IMR-90 (cell line): ENCODE measurements around the gene NPDC1. TPM values are rescaled to one million over a fixed set of nuclear protein-coding genes. Genes with fewer than 3 reads are reported as not detected.

Experiments used
- ATAC-seq: fragments of 200-7000 bp; cut with Tn5 transposase; 2 replicates; pipeline ENCODE4 v1.9.1; 2020; ENCODE audit warnings: low read depth, mild to moderate bottlenecking, moderate library complexity
- BruUV-seq: library from RNA; stranded (reverse); fragments of 400-500 nt; replicated peaks from 2 replicates; lab custom pipeline; 2021; lab: Mats Ljungman, UMichigan
- CTCF ChIA-PET: fragments of 300-600 bp; formaldehyde crosslinking; extraction: SDS; loops from one replicate; lab custom pipeline; 2021; ENCODE audit warnings: antibody characterized with exemption; lab: Yijun Ruan, JAX
- POLR2A ChIA-PET: fragments of 300-600 bp; sonication (Branson Sonifier 250); formaldehyde crosslinking; loops from one replicate; lab custom pipeline; 2022; ENCODE audit warnings: antibody characterized with exemption; ENCODE audit not compliant: unreplicated experiment; lab: Charles Lee
- DNase-seq: peaks from one replicate; pipeline ENCODE4 v3.0.0; 2013
- H2AFZ ChIP-seq: replicated peaks from 2 replicates; pipeline ENCODE3; 2013; ENCODE audit warnings: low read length, mild to moderate bottlenecking; ENCODE audit not compliant: poor library complexity
- H2AK5ac ChIP-seq: 2 replicates; pipeline ENCODE4 v1.6.1; 2013; ENCODE audit warnings: low read depth, low read length, inconsistent platforms
- H2AK9ac ChIP-seq: replicated peaks from 2 replicates; pipeline ENCODE3; 2013; ENCODE audit warnings: mild to moderate bottlenecking, low read depth, low read length, moderate library complexity; ENCODE audit not compliant: poor library complexity
- H2BK120ac ChIP-seq: 2 replicates; pipeline ENCODE4 v1.6.1; 2013; ENCODE audit warnings: low read depth, low read length, inconsistent platforms
- H2BK15ac ChIP-seq: 3 replicates; pipeline ENCODE4 v1.6.1; 2013; ENCODE audit warnings: low read depth, low read length, inconsistent platforms
- H2BK20ac ChIP-seq: 2 replicates; pipeline ENCODE4 v1.6.1; 2013; ENCODE audit warnings: low read depth, mild to moderate bottlenecking, inconsistent platforms, low read length, moderate library complexity
- H2BK5ac ChIP-seq: 2 replicates; pipeline ENCODE4 v1.6.1; 2013; ENCODE audit warnings: mild to moderate bottlenecking, low read depth, low read length, inconsistent platforms; ENCODE audit not compliant: poor library complexity, severe bottlenecking
- H3K14ac ChIP-seq: replicated peaks from 2 replicates; pipeline ENCODE4 v1.6.1; 2013; ENCODE audit warnings: low read depth, low read length, inconsistent platforms
- H3K18ac ChIP-seq: 2 replicates; pipeline ENCODE4 v1.6.1; 2013; ENCODE audit warnings: low read depth, low read length, control low read depth
- H3K23ac ChIP-seq: 2 replicates; pipeline ENCODE4 v1.6.1; 2013; ENCODE audit warnings: low read depth, low read length, inconsistent platforms
- H3K27ac ChIP-seq: 2 replicates; pipeline ENCODE4 v1.5.1; 2013; ENCODE audit warnings: mild to moderate bottlenecking, control low read depth, low read length; ENCODE audit not compliant: insufficient read depth
- H3K27me3 ChIP-seq: 2 replicates; pipeline ENCODE4 v1.6.1; 2013; ENCODE audit warnings: low read length; ENCODE audit not compliant: control insufficient read depth, insufficient read depth
- H3K36me3 ChIP-seq: 2 replicates; pipeline ENCODE4 v1.6.1; 2013; ENCODE audit warnings: low read length, mixed read lengths; ENCODE audit not compliant: control insufficient read depth, insufficient read depth
- H3K4ac ChIP-seq: 2 replicates; pipeline ENCODE4 v1.6.1; 2013; ENCODE audit warnings: low read depth, low read length, inconsistent platforms
- H3K4me1 ChIP-seq: 2 replicates; pipeline ENCODE4 v1.6.1; 2013; ENCODE audit warnings: low read length, mixed read lengths; ENCODE audit not compliant: control insufficient read depth, insufficient read depth
- H3K4me2 ChIP-seq: 2 replicates; pipeline ENCODE4 v1.6.1; 2013; ENCODE audit warnings: low read depth, mild to moderate bottlenecking, control low read depth, low read length, moderate library complexity
- H3K4me3 ChIP-seq: 2 replicates; pipeline ENCODE4 v1.5.1; 2013; ENCODE audit warnings: low read depth, mild to moderate bottlenecking, control low read depth, low read length, moderate library complexity; ENCODE audit not compliant: insufficient read depth
- H3K56ac ChIP-seq: 2 replicates; pipeline ENCODE4 v1.6.1; 2013; ENCODE audit warnings: low read length, inconsistent platforms; ENCODE audit not compliant: insufficient read depth; ENCODE audit errors: extremely low read depth
- H3K79me1 ChIP-seq, 2 experiments: 2 replicates each; pipeline ENCODE4 v1.6.1; 2013; ENCODE audit warnings: low read length in 2 of 2, inconsistent platforms in 1 of 2, low read depth in 1 of 2
- H3K9ac ChIP-seq: 2 replicates; pipeline ENCODE4 v1.6.1; 2013; ENCODE audit warnings: low read depth, low read length, control low read depth
- H3K9me1 ChIP-seq: 2 replicates; pipeline ENCODE4 v1.6.1; 2013; ENCODE audit warnings: low read length, inconsistent platforms; ENCODE audit not compliant: insufficient read depth
- H3K9me3 ChIP-seq: 2 replicates; pipeline ENCODE4 v1.6.1; 2013; ENCODE audit warnings: low read length; ENCODE audit not compliant: control insufficient read depth, insufficient read depth
- H4K20me1 ChIP-seq: 2 replicates; pipeline ENCODE4 v1.6.1; 2013; ENCODE audit warnings: low read length, inconsistent platforms; ENCODE audit not compliant: insufficient read depth
- H4K5ac ChIP-seq: 2 replicates; pipeline ENCODE4 v1.6.1; 2013; ENCODE audit warnings: mild to moderate bottlenecking, low read depth, low read length, control low read depth
- H4K8ac ChIP-seq, 2 experiments: 2 replicates each; pipeline ENCODE4 v1.6.1; 2013; ENCODE audit warnings: low read depth in 2 of 2, low read length in 2 of 2, control low read depth in 1 of 2, inconsistent platforms in 1 of 2
- H4K91ac ChIP-seq: 2 replicates; pipeline ENCODE4 v1.6.1; 2013; ENCODE audit warnings: low read depth, low read length, inconsistent platforms; ENCODE audit not compliant: insufficient read depth
- BHLHE40 ChIP-seq: fragments of 150-350 bp; IDR thresholded peaks from 2 replicates; pipeline ENCODE4 v1.6.1; 2016; ENCODE audit warnings: mild to moderate bottlenecking, low read depth, low read length
- CEBPB ChIP-seq: IDR thresholded peaks from 2 replicates; pipeline ENCODE4 v1.6.1; 2012; ENCODE audit warnings: low read depth, low read length, improper control_type of control experiment
- CHD1 ChIP-seq: IDR thresholded peaks from 2 replicates; pipeline ENCODE4 v1.6.1; 2012; ENCODE audit warnings: low read depth, low read length, improper control_type of control experiment
- CTCF ChIP-seq: conservative IDR thresholded peaks from 2 replicates; pipeline ENCODE4 v1.5.1; 2012; ENCODE audit warnings: mild to moderate bottlenecking, low read depth, low read length, improper control_type of control experiment
- FOS ChIP-seq: fragments of 150-350 bp; IDR thresholded peaks from 2 replicates; pipeline ENCODE4 v1.6.1; 2016; ENCODE audit warnings: low read depth, low read length
- MAZ ChIP-seq: IDR thresholded peaks from 2 replicates; pipeline ENCODE4 v1.6.1; 2012; ENCODE audit warnings: low read depth, mild to moderate bottlenecking, low read length, improper control_type of control experiment, moderate library complexity, borderline replicate concordance
- POLR2A ChIP-seq: IDR thresholded peaks from 2 replicates; pipeline ENCODE4 v1.6.1; 2012; ENCODE audit warnings: mild to moderate bottlenecking, low read depth, low read length
- RCOR1 ChIP-seq: IDR thresholded peaks from 2 replicates; pipeline ENCODE4 v1.6.1; 2012; ENCODE audit warnings: mild to moderate bottlenecking, low read length, improper control_type of control experiment; ENCODE audit not compliant: insufficient replicate concordance
- SMC3 ChIP-seq: fragments of 150-350 bp; IDR thresholded peaks from 2 replicates; pipeline ENCODE4 v1.6.1; 2016; ENCODE audit warnings: low read depth, mild to moderate bottlenecking, antibody characterized with exemption, low read length, moderate library complexity
- WGBS, 2 experiments: methylation state at CpG; one replicate each; pipeline versions ENCODE4 v1.1.5 to v1.1.7; 2013; ENCODE audit warnings: missing lambda C conversion rate in 2 of 2; ENCODE audit not compliant: insufficient read length in 1 of 2; ENCODE audit errors: extremely low coverage in 2 of 2; 5-methylcytosine and 5-hydroxymethylcytosine counted together
- dilution Hi-C: fragments of 300-500 bp; cut with HindIII; formaldehyde crosslinking; loops from one replicate; pipeline ENCODE4 v1.14.3; 2018; ENCODE audit warnings: low sequenced_read_pairs; ENCODE audit not compliant: unreplicated experiment
- in situ Hi-C: fragments of 300-500 bp; cut with MboI; formaldehyde crosslinking; loops from 3 replicates; pipeline ENCODE4 v1.14.3; 2019; ENCODE audit warnings: low sequenced_read_pairs, inconsistent platforms, mixed read lengths
- intact Hi-C: fragments of 100-400 bp; cut with micrococcal nuclease; formaldehyde crosslinking; loops from 2 replicates; pipeline ENCODE4 v1.10.0; 2022
- polyA plus RNA-seq, 3 experiments: library from polyadenylated mRNA; depleted of rRNA; stranded (reverse); fragments of >200 nt; gene quantifications; 2 replicates each; pipeline ENCODE4 v1.2.3, GENCODE V29; 2012; ENCODE audit warnings: low replicate concordance in 1 of 3
- total RNA-seq: library from RNA; depleted of rRNA; stranded (reverse); fragments of >200 nt; gene quantifications from 2 replicates; pipeline ENCODE4 v1.2.3, GENCODE V29; 2012

The NPDC1 gene
- total and polyA plus RNA-seq, 2 of the 4 experiments (the other 2 are of a cell fraction), result 2.7 to 58.1 TPM

- Histone ChIP-seq H2AFZ (no peak overlapping the region), H3K4me3 (no peak overlapping the region), H3K9me3 (no peaks in the 10 kb centered on the region), H4K5ac (no peak overlapping the region), H2AK5ac (no peak overlapping the region), H4K20me1 (no peaks in the 10 kb centered on the region; the same call in 1 of the 2 replicates), H4K8ac (no peak overlapping the region), H3K4me2 (no peak overlapping the region), H3K9ac (no peak overlapping the region), H2BK5ac (no peak overlapping the region), H3K4ac (no peak overlapping the region), H3K14ac (no peak overlapping the region), H2BK20ac (no peak overlapping the region), H3K27me3 (no peaks in the 10 kb centered on the region), H3K9me1 (no peaks in the 10 kb centered on the region), H3K27ac (no peak overlapping the region), H3K18ac (no peak overlapping the region), H3K36me3 (peaks cover 25% of the 10 kb centered on the region; the same call in 1 of the 2 replicates), H2AK9ac (no peak overlapping the region), H2BK120ac (no peak overlapping the region), H2BK15ac (no peak overlapping the region), H3K23ac (no peak overlapping the region), H3K4me1 (no peaks in the 10 kb centered on the region), H3K56ac (no peak overlapping the region), H4K91ac (no peak overlapping the region), H3K79me1 (no peaks in the 10 kb centered on the region)
- DNase-seq (no peak), ATAC-seq (no peak)
- intact Hi-C loops (no loop called here), dilution Hi-C loops (no loop called here), in situ Hi-C loops (no loop called here)
- ChIA-PET POLR2A (no interaction called here), CTCF (no interaction called here)
- 91% methylated on average over 11 of the region's 34 CpGs; no CpG with 5 or more reads in 1 of the 2 experiments for WGBS, 2 experiments
- no TSS peak for BruUV-seq
- TF ChIP-seq SMC3 (no peak), POLR2A (no peak), CTCF (no peak), CEBPB (no peak), RCOR1 (no peak), FOS (no peak), MAZ (no peak), BHLHE40 (no peak), CHD1 (no peak)
Observed at GRCh38 chr9:137019891-137020683, 25.9 kb downstream of the NPDC1 start.
